Measurements from ENCODE around the gene PPCS.

Gene PPCS

GRCh38 chr1:42461196-42461595 is 4.9 kb downstream of the PPCS start:
- ChIA-PET CTCF (interaction anchor here (1.6 kb wide), 1 partner anchor 117 kb away, joined by 3 read pairs; no protein-coding TSS in a partner anchor), POLR2A (no interaction called here)
- TF ChIP-seq ZBTB17 (tag by site-specific recombination; IDR thresholded peaks at IDR 0.05) (no peak), ZNF350 (tag by site-specific recombination; IDR thresholded peaks at IDR 0.05) (no peak), ZNF114 (tag by site-specific recombination; IDR thresholded peaks at IDR 0.05) (no peak), GLI2 (tag by site-specific recombination; IDR thresholded peaks at IDR 0.05; ENCODE audit: borderline replicate concordance, low read depth) (no peak), RBAK (tag by site-specific recombination; IDR thresholded peaks at IDR 0.05) (no peak), ZNF530 (tag by site-specific recombination; IDR thresholded peaks at IDR 0.05; ENCODE audit: low read depth) (no peak), ZNF501 (tag by site-specific recombination; IDR thresholded peaks at IDR 0.05) (no peak), ZNF747 (tag by site-specific recombination; IDR thresholded peaks at IDR 0.05) (no peak), ZBTB8A (tag by site-specific recombination; IDR thresholded peaks at IDR 0.05) (no peak), KLF17 (tag by site-specific recombination; IDR thresholded peaks at IDR 0.05) (no peak), ZSCAN30 (tag by site-specific recombination; IDR thresholded peaks at IDR 0.05) (no peak), ZNF10 (tag by site-specific recombination; IDR thresholded peaks at IDR 0.05) (no peak), EGR2 (tag by site-specific recombination; IDR thresholded peaks at IDR 0.05; ENCODE audit: low read depth) (no peak), ZNF843 (tag by site-specific recombination; IDR thresholded peaks at IDR 0.05) (no peak), ZNF266 (tag by site-specific recombination; IDR thresholded peaks at IDR 0.05; ENCODE audit: low read depth) (no peak), GLIS2 (tag by site-specific recombination; IDR thresholded peaks at IDR 0.05) (no peak), ZNF768 (tag by site-specific recombination; IDR thresholded peaks at IDR 0.05) (no peak), ZNF174 (tag by site-specific recombination; IDR thresholded peaks at IDR 0.05) (no peak)
- Histone ChIP-seq H3K27ac (ENCODE audit: extremely low read depth, low read depth, low read length) (no peak overlapping the region), H3K4me1 (ENCODE audit: control insufficient read depth, insufficient read depth, low read length) (peaks cover 11% of the 10 kb centered on the region; the same call in 1 of the 2 replicates), H3K36me3 (ENCODE audit: control insufficient read depth in 2 of 2, insufficient read depth in 1 of 2, low read length in 2 of 2) (peaks cover 20 to 33% of the 10 kb centered on the region in 2 experiments), H3K4me3 (ENCODE audit: low read depth, low read length) (no peak overlapping the region), H3K9me3 (ENCODE audit: control insufficient read depth, insufficient read depth, low read depth, low read length) (no peaks in the 10 kb centered on the region)

DNA sequence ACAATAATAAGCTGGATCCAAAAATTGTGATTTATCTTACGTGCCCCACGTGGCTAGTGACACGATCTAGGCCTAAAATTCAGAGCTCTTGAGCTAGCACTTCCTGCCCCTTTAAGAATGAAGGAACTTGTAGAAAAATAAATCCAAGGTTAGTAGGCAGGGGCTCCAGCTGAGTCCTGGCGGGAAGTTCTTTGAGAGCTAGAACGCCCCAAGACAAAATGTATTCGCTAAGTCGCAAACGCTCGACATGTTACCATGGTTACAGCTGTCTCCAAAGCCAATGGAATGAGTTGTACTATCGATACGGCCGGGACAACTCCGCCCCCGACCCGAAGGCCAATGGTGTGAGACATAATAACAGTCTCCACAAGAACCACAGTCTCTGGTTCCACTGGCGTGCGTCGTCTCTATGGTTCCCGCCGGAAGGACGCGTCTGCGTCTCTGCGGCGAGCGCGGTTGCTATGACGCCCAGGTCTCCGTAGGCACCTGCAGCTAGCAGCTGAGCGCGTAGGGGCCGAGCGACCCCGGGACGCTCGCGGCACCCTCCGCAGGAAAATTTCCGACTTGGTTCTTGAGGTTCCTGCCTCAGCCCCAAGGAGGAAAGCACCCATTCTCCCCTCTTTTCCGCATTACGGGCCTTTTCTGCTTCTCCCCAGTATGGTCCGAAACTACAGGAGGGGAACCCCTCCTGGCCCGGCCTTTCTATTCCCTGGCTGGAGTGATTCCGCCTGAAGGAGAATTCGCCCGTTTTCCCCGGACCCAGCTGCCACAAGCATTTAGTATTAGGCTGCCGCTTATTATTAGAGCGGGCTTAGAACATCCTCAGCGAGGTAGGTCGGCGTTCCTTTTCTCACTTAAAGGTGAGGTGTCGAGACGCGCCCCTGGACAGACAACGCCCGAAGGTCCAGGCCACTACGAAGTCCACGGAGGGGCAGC is 6.8 kb downstream of the PPCS start, which contains the start of gene CCDC30:
Gene CCDC30, plus strand, starts transcription at position 459 of the 936 bp plus-strand sequence. CDS start 17,266 bp downstream, outside the sequence.
- POLR2A ChIA-PET, result interaction anchor here (0.8 to 1.2 kb wide), 5 partner anchors 11 to 304 kb away, joined by 3 to 6 read pairs (median 4); partner anchors contain the start of genes C1orf50, P3H1 and YBX1
- Histone ChIP-seq H3K27ac (ENCODE audit: extremely low read depth, low read depth, low read length) (peak within 1 kb of the TSS; percentile 8; the same call in 1 of the 2 replicates), H3K4me1 (ENCODE audit: control insufficient read depth, insufficient read depth, low read length) (peaks cover 7% of the 10 kb centered on the region; the same call in 1 of the 2 replicates), H3K4me3 (ENCODE audit: low read depth, low read length) (peak within 1 kb of the TSS; percentile 67), H3K36me3 (ENCODE audit: control insufficient read depth in 2 of 2, insufficient read depth in 1 of 2, low read length in 2 of 2) (peaks cover 15 to 29% of the 10 kb centered on the region in 2 experiments), H3K9me3 (ENCODE audit: control insufficient read depth, insufficient read depth, low read depth, low read length) (no peaks in the 10 kb centered on the region)
- CTCF ChIA-PET, result interaction anchor here (0.6 to 1.6 kb wide), 5 partner anchors 11 to 890 kb away, joined by 3 to 4 read pairs (median 3); no protein-coding TSS in a partner anchor
- TF ChIP-seq BCL11A (tag by site-specific recombination; IDR thresholded peaks at IDR 0.05; ENCODE audit: low read depth) (no peak), ZNF324 (tag by site-specific recombination; IDR thresholded peaks at IDR 0.05) (no peak), ZNF292 (tag by site-specific recombination; IDR thresholded peaks at IDR 0.05; ENCODE audit: borderline replicate concordance, low read depth) (no peak), TCF7L2 (IDR thresholded peaks at IDR 0.05; ENCODE audit: borderline replicate concordance, low read depth, low read length) (no peak), ZNF366 (tag by site-specific recombination; conservative IDR thresholded peaks at IDR 0.05) (peak; percentile 3; the same call in 1 of the 2 replicates), ZNF544 (tag by site-specific recombination; IDR thresholded peaks at IDR 0.05) (no peak), GLI4 (tag by site-specific recombination; IDR thresholded peaks at IDR 0.05) (no peak), ZNF830 (tag by site-specific recombination; IDR thresholded peaks at IDR 0.05; ENCODE audit: low read depth) (no peak), SP2 (tag by site-specific recombination; IDR thresholded peaks at IDR 0.05) (peak; percentile 94), ZNF704 (tag by site-specific recombination; IDR thresholded peaks at IDR 0.05) (no peak), ZNF266 (tag by site-specific recombination; IDR thresholded peaks at IDR 0.05; ENCODE audit: low read depth) (no peak), ZFP37 (tag by site-specific recombination; IDR thresholded peaks at IDR 0.05) (0 out of 2 replicates have a peak, but pooled peaks have one; percentile 27), ZIC2 (tag by site-specific recombination; IDR thresholded peaks at IDR 0.05) (peak; percentile 55; the same call in 1 of the 2 replicates), ZNF514 (tag by site-specific recombination; IDR thresholded peaks at IDR 0.05) (no peak), MYNN (tag by site-specific recombination; IDR thresholded peaks at IDR 0.05; ENCODE audit: borderline replicate concordance) (peak; percentile 89), ZNF596 (tag by site-specific recombination; IDR thresholded peaks at IDR 0.05) (no peak), KLF16 (tag by site-specific recombination; IDR thresholded peaks at IDR 0.05) (no peak), SCRT1 (tag by site-specific recombination; IDR thresholded peaks at IDR 0.05; ENCODE audit: borderline replicate concordance) (no peak)

All from HEK293 (cell line).